C4-2B (cell line): ENCODE measurements around the gene CIAPIN1.

Source experiments
- H3K27ac ChIP-seq: fragments of 450-650 bp; 2 replicates; pipeline ENCODE4 v1.5.1; 2017
- ZFX ChIP-seq: fragments of 450-650 bp; IDR thresholded peaks from 2 replicates; pipeline ENCODE4 v1.6.1; 2017
- TF ChIP-seq, protein P1 (sequence below): fragments of 450-650 bp; conservative IDR thresholded peaks from 2 replicates; pipeline ENCODE4 v1.5.1; 2017; ENCODE audit warnings: mild to moderate bottlenecking

CIAPIN1 gene

DNA sequence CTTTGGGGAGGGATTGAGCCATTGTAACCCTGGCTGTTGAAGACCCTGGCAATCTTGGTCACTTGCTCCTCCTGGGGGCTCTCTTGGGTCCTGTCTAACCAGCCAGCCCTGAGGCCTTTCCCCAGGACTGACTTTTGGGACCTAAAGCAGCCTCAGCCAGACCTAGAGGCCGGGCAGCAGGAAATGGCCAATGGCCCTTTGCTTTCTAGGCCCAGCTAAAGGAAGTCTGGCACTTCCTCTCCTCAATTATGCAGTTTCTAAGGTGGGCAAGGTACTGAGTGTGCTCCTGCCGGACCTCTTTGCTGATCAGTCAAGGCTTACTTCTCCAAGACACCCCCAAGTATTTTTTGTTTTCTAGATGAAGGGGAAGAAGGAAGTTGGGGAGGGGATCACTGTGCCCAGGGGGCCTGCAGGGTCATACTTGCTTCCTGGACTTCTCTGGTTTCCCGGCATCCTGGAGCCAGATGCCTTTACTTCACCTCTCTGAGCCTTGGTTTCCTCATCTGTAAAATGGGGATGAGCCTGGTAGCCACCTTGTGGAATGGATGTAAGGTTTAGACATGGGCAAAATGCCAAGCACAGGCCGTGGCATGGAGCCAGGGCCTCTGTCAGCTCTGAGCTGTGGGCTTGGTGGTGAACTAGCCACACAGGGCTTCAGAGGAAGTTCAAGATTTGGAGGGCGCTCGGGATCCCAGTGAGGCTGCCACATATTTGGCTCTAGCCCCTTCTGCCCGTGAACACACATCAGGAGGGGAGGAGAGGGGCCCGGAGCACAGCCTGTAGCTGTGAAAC lies 66.3 kb downstream of the CIAPIN1 start:
- no peak for TF ChIP-seq ZFX
- no peak overlapping the region for H3K27ac ChIP-seq

- H3K27ac ChIP-seq = no peak overlapping the region
- TF ChIP-seq ZFX = no peak
- TF ChIP-seq, protein P1, sequence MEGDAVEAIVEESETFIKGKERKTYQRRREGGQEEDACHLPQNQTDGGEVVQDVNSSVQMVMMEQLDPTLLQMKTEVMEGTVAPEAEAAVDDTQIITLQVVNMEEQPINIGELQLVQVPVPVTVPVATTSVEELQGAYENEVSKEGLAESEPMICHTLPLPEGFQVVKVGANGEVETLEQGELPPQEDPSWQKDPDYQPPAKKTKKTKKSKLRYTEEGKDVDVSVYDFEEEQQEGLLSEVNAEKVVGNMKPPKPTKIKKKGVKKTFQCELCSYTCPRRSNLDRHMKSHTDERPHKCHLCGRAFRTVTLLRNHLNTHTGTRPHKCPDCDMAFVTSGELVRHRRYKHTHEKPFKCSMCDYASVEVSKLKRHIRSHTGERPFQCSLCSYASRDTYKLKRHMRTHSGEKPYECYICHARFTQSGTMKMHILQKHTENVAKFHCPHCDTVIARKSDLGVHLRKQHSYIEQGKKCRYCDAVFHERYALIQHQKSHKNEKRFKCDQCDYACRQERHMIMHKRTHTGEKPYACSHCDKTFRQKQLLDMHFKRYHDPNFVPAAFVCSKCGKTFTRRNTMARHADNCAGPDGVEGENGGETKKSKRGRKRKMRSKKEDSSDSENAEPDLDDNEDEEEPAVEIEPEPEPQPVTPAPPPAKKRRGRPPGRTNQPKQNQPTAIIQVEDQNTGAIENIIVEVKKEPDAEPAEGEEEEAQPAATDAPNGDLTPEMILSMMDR = no peak
These were observed 67.6 kb downstream of the CIAPIN1 start for GRCh38 chr16:57379579-57379978.
